HCT116 (cell line): ENCODE results near the gene FGFR3. TPM values are rescaled to one million over a fixed set of nuclear protein-coding genes. Genes with fewer than 3 reads are reported as not detected.

Experiments
- ATAC-seq: fragments of 200-7000 bp; cut with Tn5 transposase; 2 replicates; pipeline ENCODE4 v1.9.1; 2020; ENCODE audit warnings: mild to moderate bottlenecking, moderate library complexity
- BruUV-seq: library from RNA; stranded (reverse); fragments of 400-500 nt; replicated peaks from 2 replicates; lab custom pipeline; 2021; lab: Mats Ljungman, UMichigan
- CTCF ChIA-PET: fragments of 300-600 bp; sonication (Branson Sonifier 250); formaldehyde crosslinking; loops from one replicate; lab custom pipeline; 2021; ENCODE audit warnings: antibody characterized with exemption; lab: Charles Lee
- POLR2A ChIA-PET: fragments of 300-600, 350-600 bp; sonication (Branson Sonifier 250); formaldehyde crosslinking; loops from one replicate; lab custom pipeline; 2021; ENCODE audit warnings: antibody characterized with exemption; lab: Charles Lee
- RAD21 ChIA-PET, 2 experiments: fragments of 300-600 bp; sonication (Branson Sonifier 250); formaldehyde crosslinking; loops; one replicate each; lab custom pipeline; 2023; ENCODE audit warnings: low total read pairs in 2 of 2; ENCODE audit not compliant: uncharacterized antibody in 2 of 2, unreplicated experiment in 2 of 2, low non-redundant PET in 1 of 2; lab: Charles Lee
- DNase-seq: peaks from one replicate; pipeline ENCODE4 v3.0.0-alpha.2; 2010; ENCODE audit warnings: low read depth, low spot score
- H2AFZ ChIP-seq: fragments of 200-600 bp; shearing (Covaris generic), sonication (generic); 2 replicates; pipeline ENCODE4 v1.6.1; 2017; ENCODE audit warnings: low read depth, mixed run types, mixed read lengths, antibody characterized with exemption, low read length; ENCODE audit not compliant: poor library complexity, severe bottlenecking
- H3K27ac ChIP-seq: 2 replicates; pipeline ENCODE4 v1.5.1; 2012; ENCODE audit warnings: low read depth, low read length
- H3K27me3 ChIP-seq: fragments of 200-600 bp; sonication (generic); 2 replicates; pipeline ENCODE4 v1.6.1; 2016; ENCODE audit warnings: mixed run types, low read length, mixed read lengths; ENCODE audit not compliant: insufficient read depth
- H3K36me3 ChIP-seq, 2 experiments: fragments of 200-500 bp in 1 of 2; fragments of 200-600 bp in 1 of 2; sonication (Bioruptor generic) in 1 of 2; sonication (generic) in 1 of 2; 2 replicates each; pipeline versions ENCODE4 v1.5.1 to v1.6.1; 2014 to 2016; ENCODE audit warnings: low read length in 2 of 2, inconsistent platforms in 1 of 2, mixed read lengths in 1 of 2, mixed run types in 1 of 2; ENCODE audit not compliant: insufficient read depth in 2 of 2, control insufficient read depth in 1 of 2
- H3K4me1 ChIP-seq, 2 experiments: fragments of 200-600 bp in 1 of 2; sonication (generic) in 1 of 2; 2 replicates each; pipeline versions ENCODE4 v1.5.1 to v1.6.1; 2012 to 2017; ENCODE audit warnings: low read length in 2 of 2, inconsistent platforms in 1 of 2, mild to moderate bottlenecking in 1 of 2, mixed read lengths in 1 of 2, mixed run types in 1 of 2, moderate library complexity in 1 of 2; ENCODE audit not compliant: insufficient read depth in 2 of 2, control insufficient read depth in 1 of 2
- H3K4me2 ChIP-seq: fragments of 200-600 bp; sonication (generic); 2 replicates; pipeline ENCODE4 v1.6.1; 2017; ENCODE audit warnings: mixed run types, low read length, mixed read lengths
- H3K4me3 ChIP-seq, 2 experiments: fragments of 200-600 bp in 1 of 2; sonication (generic) in 1 of 2; replicated peaks in 1 of 2; 2 replicates each; pipeline ENCODE4 v1.5.1; 2011 to 2016; ENCODE audit warnings: low read length in 2 of 2, control low read depth in 1 of 2, low read depth in 1 of 2, mild to moderate bottlenecking in 1 of 2, mixed read lengths in 1 of 2, mixed run types in 1 of 2
- H3K79me2 ChIP-seq: fragments of 200-600 bp; sonication (generic); 2 replicates; pipeline ENCODE4 v1.6.1; 2017; ENCODE audit warnings: mild to moderate bottlenecking, mixed run types, low read length, moderate library complexity, mixed read lengths; ENCODE audit not compliant: insufficient read depth
- H3K9ac ChIP-seq: fragments of 200-600 bp; sonication (generic); 2 replicates; pipeline ENCODE4 v1.6.1; 2016; ENCODE audit warnings: low read length, mixed read lengths
- H3K9me2 ChIP-seq: fragments of 200-600 bp; sonication (generic), shearing (Covaris generic); 2 replicates; pipeline ENCODE4 v1.6.1; 2017; ENCODE audit warnings: mixed run types, mild to moderate bottlenecking, moderate library complexity; ENCODE audit not compliant: insufficient read depth
- H3K9me3 ChIP-seq, 2 experiments: fragments of 200-500 bp in 1 of 2; fragments of 200-600 bp in 1 of 2; sonication (Bioruptor generic) in 1 of 2; sonication (generic) in 1 of 2; 2 replicates each; pipeline ENCODE4 v1.6.1; 2014 to 2017; ENCODE audit warnings: low read length in 2 of 2, mixed read lengths in 2 of 2, inconsistent platforms in 1 of 2, low read depth in 1 of 2, mild to moderate bottlenecking in 1 of 2, mixed run types in 1 of 2, moderate library complexity in 1 of 2; ENCODE audit not compliant: control insufficient read depth in 1 of 2, insufficient read depth in 1 of 2
- H4K20me1 ChIP-seq: fragments of 200-600 bp; sonication (generic), shearing (Covaris generic); 2 replicates; pipeline ENCODE4 v1.6.1; 2017; ENCODE audit warnings: mixed run types, mild to moderate bottlenecking, moderate library complexity; ENCODE audit not compliant: insufficient read depth
- CBX3 ChIP-seq: IDR thresholded peaks from 2 replicates; pipeline ENCODE4 v1.6.1; 2012; ENCODE audit warnings: low read depth
- EGR1 ChIP-seq: IDR thresholded peaks from 2 replicates; pipeline ENCODE4 v1.6.1; 2012; ENCODE audit warnings: low read depth
- ELF1 ChIP-seq: IDR thresholded peaks from 2 replicates; pipeline ENCODE4 v1.6.1; 2012; ENCODE audit warnings: low read depth, borderline replicate concordance
- FOSL1 ChIP-seq: IDR thresholded peaks from 2 replicates; pipeline ENCODE4 v1.6.1; 2012; ENCODE audit warnings: low read depth
- JUND ChIP-seq: IDR thresholded peaks from 2 replicates; pipeline ENCODE4 v1.6.1; 2012
- MAX ChIP-seq: IDR thresholded peaks from 2 replicates; pipeline ENCODE4 v1.6.1; 2012
- POLR2A ChIP-seq: IDR thresholded peaks from 2 replicates; pipeline ENCODE4 v1.7.0; 2011; ENCODE audit warnings: borderline replicate concordance; ENCODE audit not compliant: insufficient read depth, insufficient read length; ENCODE audit errors: extremely low read depth
- POLR2AphosphoS5 ChIP-seq: IDR thresholded peaks from 2 replicates; pipeline ENCODE4 v1.6.1; 2011; ENCODE audit warnings: mild to moderate bottlenecking, low read depth, low read length, moderate library complexity
- SIN3A ChIP-seq: IDR thresholded peaks from 2 replicates; pipeline ENCODE4 v1.6.1; 2012; ENCODE audit warnings: low read depth
- SP1 ChIP-seq: IDR thresholded peaks from 2 replicates; pipeline ENCODE4 v1.6.1; 2012; ENCODE audit warnings: low read depth
- SRF ChIP-seq: IDR thresholded peaks from 2 replicates; pipeline ENCODE4 v1.6.1; 2012; ENCODE audit warnings: low read depth
- YY1 ChIP-seq: IDR thresholded peaks from 2 replicates; pipeline ENCODE4 v1.6.1; 2011; ENCODE audit warnings: low read length, low read depth, moderate library complexity, mild to moderate bottlenecking; ENCODE audit not compliant: insufficient replicate concordance; ENCODE audit errors: extremely low read depth
- ZBTB33 ChIP-seq: IDR thresholded peaks from 2 replicates; pipeline ENCODE4 v1.6.1; 2011; ENCODE audit warnings: mild to moderate bottlenecking, low read length, moderate library complexity; ENCODE audit not compliant: insufficient replicate concordance; ENCODE audit errors: extremely low read depth
- ZFX ChIP-seq: fragments of 450-650 bp; IDR thresholded peaks from 2 replicates; pipeline ENCODE4 v1.6.1; 2017
- ZNF274 ChIP-seq: fragments of 200-500 bp; sonication (Bioruptor generic); IDR thresholded peaks from 2 replicates; pipeline ENCODE4 v1.6.1; 2014; ENCODE audit warnings: mild to moderate bottlenecking, low read depth, low read length, inconsistent platforms
- intact Hi-C: fragments of 100-400 bp; cut with micrococcal nuclease; formaldehyde crosslinking; loops from 2 replicates; pipeline ENCODE4 v1.10.0; 2022
- total RNA-seq: library from RNA; stranded (reverse); gene quantifications from one replicate; pipeline ENCODE4 v1.2.1, GENCODE V29; 2021; ENCODE audit not compliant: unreplicated experiment
- TF ChIP-seq, protein P1 (sequence below): IDR thresholded peaks from 2 replicates; pipeline ENCODE4 v1.6.1; 2012
- TF ChIP-seq, protein P2 (sequence below): IDR thresholded peaks from 2 replicates; pipeline ENCODE4 v1.6.1; 2012; ENCODE audit warnings: low read depth
- TF ChIP-seq, protein P3 (sequence below), 3 experiments: fragments of 200-600 bp in 1 of 3; sonication (generic) in 1 of 3; IDR thresholded peaks in 2 of 3; conservative IDR thresholded peaks in 1 of 3; 2 replicates each; pipeline ENCODE4 v1.5.1; 2012 to 2017; ENCODE audit warnings: low read depth in 2 of 3, low read length in 2 of 3, antibody characterized with exemption in 1 of 3, borderline replicate concordance in 1 of 3, control low read depth in 1 of 3, mild to moderate bottlenecking in 1 of 3, mixed read lengths in 1 of 3, mixed run types in 1 of 3, moderate library complexity in 1 of 3; ENCODE audit not compliant: insufficient read depth in 1 of 3

Gene FGFR3
- total RNA-seq, 1 experiment from 2014 or later: 31.7 TPM

DNA sequence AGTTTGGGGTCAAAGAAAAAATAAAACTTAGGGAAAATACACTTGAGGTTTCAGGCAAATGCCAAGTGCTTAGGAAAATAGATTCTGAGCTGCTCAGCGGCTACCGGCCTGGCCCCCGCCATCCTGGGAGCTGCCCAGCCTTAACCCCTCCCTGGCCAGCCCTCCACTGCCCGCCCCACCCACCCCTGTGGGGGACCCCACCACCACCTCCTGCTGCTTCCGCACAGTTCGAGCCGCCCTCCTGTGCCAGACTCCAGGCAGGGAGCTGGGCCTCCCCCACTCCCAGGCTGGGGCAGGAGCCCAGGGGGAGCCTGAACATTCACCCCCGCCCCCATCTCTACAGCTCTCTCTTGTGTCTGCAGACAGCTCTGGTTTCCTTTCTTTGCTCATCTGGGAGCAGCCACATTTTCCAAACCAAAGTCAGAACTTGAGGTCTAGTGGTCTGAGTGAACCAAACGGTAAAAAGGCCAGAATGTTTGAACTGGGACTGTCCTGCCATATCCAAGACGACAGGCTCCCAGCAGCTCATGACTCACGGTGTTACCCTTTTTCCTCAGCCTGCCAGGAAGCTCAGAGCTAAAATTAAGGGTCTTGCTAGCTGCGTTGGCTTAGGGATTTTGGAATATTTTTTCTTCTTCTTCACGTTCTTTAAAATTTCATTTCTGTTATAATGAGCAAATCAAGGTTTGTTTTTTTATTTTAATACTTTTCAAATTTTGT, 4.7 kb upstream of the FGFR3 start (continued):
- TF ChIP-seq ZBTB33 (no peak), SRF (no peak), ELF1 (no peak), ZFX (no peak), CBX3 (no peak), POLR2AphosphoS5 (no peak), ZNF274 (no peak)
- TF ChIP-seq, all 23 proteins: peak for 0

DNA sequence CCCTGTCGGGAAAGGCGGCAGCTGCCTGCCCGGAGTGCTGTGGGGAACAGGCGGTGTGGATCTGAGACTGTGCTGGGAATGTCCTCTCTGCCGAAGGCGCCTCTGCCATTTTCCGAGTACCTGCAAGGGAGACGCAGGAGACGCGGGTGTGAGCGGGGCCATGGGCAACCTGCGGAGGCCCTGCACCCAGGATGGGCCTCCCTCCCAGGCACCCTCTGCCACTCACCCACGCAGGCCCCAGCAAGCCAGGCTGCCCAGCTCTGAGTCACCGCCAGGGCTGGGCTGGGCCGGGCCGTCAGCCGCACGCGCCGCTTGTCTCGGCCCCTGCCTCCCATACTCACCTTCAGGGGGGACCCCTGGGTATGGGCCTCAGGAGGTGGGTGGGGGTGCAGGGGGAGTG, 3.5 kb upstream of the FGFR3 start:
- no peak for ATAC-seq
- CTCF ChIA-PET: no interaction called here
- no peaks in the 10 kb centered on the region; the same call in 1 of the 2 replicates for H3K79me2 ChIP-seq
- no peak overlapping the region for H3K9ac ChIP-seq
- no peak overlapping the region for H3K4me3 ChIP-seq
- peaks cover 0 to 9% of the 10 kb centered on the region in 2 experiments; a peak in 3 of 4 replicates for H3K4me1 ChIP-seq
- H3K36me3 ChIP-seq: no peaks in the 10 kb centered on the region
- no peak overlapping the region for H3K4me2 ChIP-seq
- RAD21 ChIA-PET: no interaction called here
- H3K9me2 ChIP-seq: no peaks in the 10 kb centered on the region
- POLR2A ChIA-PET: no interaction called here
- intact Hi-C loops: no loop called here
- no peaks in the 10 kb centered on the region for H3K27me3 ChIP-seq
- DNase-seq: no peak
- BruUV-seq: no TSS peak
- no peak overlapping the region for H2AFZ ChIP-seq
- no peak overlapping the region for H3K27ac ChIP-seq
- no peaks in the 10 kb centered on the region for H4K20me1 ChIP-seq
- H3K9me3 ChIP-seq: no peaks in the 10 kb centered on the region
- no peak for TF ChIP-seq EGR1
- no peak for TF ChIP-seq SIN3A
- TF ChIP-seq, protein P1, sequence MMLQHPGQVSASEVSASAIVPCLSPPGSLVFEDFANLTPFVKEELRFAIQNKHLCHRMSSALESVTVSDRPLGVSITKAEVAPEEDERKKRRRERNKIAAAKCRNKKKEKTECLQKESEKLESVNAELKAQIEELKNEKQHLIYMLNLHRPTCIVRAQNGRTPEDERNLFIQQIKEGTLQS: no peak
- TF ChIP-seq YY1: no peak
- no peak for TF ChIP-seq ZFX
- no peak for TF ChIP-seq ZNF274
- TF ChIP-seq POLR2AphosphoS5: no peak
- no peak for TF ChIP-seq POLR2A
- no peak for TF ChIP-seq SP1
- TF ChIP-seq CBX3: no peak
- TF ChIP-seq JUND: no peak
- TF ChIP-seq, protein P2, sequence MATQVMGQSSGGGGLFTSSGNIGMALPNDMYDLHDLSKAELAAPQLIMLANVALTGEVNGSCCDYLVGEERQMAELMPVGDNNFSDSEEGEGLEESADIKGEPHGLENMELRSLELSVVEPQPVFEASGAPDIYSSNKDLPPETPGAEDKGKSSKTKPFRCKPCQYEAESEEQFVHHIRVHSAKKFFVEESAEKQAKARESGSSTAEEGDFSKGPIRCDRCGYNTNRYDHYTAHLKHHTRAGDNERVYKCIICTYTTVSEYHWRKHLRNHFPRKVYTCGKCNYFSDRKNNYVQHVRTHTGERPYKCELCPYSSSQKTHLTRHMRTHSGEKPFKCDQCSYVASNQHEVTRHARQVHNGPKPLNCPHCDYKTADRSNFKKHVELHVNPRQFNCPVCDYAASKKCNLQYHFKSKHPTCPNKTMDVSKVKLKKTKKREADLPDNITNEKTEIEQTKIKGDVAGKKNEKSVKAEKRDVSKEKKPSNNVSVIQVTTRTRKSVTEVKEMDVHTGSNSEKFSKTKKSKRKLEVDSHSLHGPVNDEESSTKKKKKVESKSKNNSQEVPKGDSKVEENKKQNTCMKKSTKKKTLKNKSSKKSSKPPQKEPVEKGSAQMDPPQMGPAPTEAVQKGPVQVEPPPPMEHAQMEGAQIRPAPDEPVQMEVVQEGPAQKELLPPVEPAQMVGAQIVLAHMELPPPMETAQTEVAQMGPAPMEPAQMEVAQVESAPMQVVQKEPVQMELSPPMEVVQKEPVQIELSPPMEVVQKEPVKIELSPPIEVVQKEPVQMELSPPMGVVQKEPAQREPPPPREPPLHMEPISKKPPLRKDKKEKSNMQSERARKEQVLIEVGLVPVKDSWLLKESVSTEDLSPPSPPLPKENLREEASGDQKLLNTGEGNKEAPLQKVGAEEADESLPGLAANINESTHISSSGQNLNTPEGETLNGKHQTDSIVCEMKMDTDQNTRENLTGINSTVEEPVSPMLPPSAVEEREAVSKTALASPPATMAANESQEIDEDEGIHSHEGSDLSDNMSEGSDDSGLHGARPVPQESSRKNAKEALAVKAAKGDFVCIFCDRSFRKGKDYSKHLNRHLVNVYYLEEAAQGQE: no peak
- TF ChIP-seq FOSL1: no peak
- TF ChIP-seq MAX: no peak
- TF ChIP-seq, protein P3, sequence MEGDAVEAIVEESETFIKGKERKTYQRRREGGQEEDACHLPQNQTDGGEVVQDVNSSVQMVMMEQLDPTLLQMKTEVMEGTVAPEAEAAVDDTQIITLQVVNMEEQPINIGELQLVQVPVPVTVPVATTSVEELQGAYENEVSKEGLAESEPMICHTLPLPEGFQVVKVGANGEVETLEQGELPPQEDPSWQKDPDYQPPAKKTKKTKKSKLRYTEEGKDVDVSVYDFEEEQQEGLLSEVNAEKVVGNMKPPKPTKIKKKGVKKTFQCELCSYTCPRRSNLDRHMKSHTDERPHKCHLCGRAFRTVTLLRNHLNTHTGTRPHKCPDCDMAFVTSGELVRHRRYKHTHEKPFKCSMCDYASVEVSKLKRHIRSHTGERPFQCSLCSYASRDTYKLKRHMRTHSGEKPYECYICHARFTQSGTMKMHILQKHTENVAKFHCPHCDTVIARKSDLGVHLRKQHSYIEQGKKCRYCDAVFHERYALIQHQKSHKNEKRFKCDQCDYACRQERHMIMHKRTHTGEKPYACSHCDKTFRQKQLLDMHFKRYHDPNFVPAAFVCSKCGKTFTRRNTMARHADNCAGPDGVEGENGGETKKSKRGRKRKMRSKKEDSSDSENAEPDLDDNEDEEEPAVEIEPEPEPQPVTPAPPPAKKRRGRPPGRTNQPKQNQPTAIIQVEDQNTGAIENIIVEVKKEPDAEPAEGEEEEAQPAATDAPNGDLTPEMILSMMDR (IDR thresholded peaks at IDR 0.05 in 2 of 3, conservative IDR thresholded peaks at IDR 0.05 in 1 of 3; ENCODE audit: borderline replicate concordance in 1 of 3, insufficient read depth in 1 of 3, low read depth in 2 of 3, low read length in 2 of 3): no peak
